Hematopoietic multipotent progenitor cell treated with erythropoietin and hydrocortisone succinate and interleukin-3 and kit ligand, for 8 days (in vitro differentiated cells): Measurements from ENCODE around the gene CADPS.

Source experiments
- DNase-seq: peaks from one replicate; pipeline ENCODE4 v3.0.0-alpha.2; 2015

Gene CADPS

DNA sequence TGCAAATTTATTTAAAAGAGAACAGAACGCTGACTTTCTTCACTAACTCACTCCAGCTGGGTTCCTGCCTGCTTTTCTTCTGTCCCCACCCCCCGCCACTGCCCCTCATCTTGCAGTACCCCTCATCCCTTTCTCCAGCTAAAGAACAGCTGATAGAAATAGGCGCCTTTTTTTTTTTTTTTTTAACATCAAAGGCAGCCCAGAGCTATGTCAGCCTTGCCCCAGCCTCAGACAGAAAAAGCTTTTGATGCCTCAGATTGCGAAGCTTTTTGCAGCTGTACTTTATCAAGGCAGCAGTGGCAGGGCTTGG, 1.8 kb downstream of the CADPS start:
- no peak for DNase-seq

DNA sequence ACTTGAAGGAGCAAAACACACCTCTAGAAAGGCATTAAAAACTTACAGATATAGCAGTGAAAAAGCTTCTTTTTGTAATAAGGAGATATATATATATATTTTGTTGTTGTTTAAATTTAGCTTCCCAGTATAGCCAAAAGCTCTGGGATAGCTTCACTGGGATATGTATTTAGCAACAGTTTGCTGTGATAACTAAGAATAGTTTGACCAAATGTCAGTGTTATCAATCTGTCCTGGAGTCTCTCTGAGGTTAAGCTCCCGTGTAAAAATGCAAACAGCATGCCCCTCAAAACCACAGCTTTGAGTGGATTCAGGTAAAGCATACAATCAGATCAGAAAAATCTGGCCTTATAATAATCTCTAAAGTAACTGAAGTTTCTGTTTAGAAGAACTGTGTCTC, 2.9 kb downstream of the CADPS start:
- DNase-seq: no peak

DNA sequence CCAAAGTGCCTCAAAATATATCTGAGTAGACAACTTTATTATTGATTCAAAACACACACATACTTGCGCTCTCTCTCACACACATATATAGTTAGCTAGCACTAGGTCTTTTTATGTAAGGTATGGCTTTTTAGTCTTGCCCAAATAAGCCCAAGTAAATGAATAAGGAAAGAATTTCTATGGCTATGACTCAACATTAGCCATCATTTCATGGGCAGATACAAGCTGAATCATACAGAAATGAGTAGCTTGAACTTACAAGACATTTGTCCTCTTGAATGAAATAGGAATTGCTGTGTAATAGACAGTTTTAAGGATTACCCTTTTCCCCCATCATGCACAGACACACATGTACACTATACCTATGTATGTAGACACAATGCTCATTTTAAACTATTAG, 4.9 kb downstream of the CADPS start:
- no peak for DNase-seq

DNA sequence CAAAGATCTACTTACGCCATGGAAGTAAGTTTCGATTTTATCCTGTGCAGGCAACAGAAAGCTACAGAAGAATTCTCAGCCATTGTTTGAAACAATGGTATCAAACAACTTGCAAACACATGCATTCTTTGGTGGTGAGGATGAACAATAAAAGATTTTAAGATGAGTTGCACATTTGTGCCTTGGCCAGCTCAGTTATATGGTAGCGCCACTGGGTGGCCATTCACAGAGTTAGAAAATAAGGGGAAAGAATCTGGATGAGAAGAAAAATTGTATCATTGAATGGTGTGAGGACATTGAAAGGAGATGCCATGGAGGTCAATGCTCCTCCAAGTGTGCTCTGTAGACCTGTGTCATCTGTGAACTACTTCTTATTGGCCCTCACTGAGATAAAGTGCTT, 11.6 kb downstream of the CADPS start:
- no peak for DNase-seq

DNA sequence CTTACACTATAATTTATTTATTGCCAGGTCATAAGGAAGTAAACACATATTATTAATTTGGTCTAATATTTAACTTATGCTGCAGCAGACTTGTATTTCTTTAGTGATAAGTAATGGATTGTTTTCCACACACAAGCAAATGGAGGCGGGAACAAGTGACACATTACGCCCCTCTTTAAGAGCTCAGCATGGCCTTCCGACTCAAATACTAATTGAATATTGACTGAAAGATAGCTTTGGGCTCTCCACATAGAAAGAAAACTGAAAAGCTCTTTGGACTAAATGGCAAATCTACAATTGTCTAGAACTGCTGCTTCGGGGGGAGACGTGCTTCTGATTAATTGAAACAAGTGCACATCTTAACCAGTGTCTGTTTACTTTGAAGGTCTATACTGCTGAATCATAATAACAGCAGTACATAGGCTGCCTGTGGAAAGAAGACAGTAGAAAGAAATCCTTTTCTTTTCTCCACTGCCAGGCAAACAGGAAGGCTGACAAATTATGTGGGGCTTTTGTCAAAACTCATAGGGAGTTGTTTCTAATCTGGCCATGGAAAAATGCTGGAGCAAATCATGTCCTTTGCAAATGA, 15.9 kb downstream of the CADPS start:
- DNase-seq: no peak

DNA sequence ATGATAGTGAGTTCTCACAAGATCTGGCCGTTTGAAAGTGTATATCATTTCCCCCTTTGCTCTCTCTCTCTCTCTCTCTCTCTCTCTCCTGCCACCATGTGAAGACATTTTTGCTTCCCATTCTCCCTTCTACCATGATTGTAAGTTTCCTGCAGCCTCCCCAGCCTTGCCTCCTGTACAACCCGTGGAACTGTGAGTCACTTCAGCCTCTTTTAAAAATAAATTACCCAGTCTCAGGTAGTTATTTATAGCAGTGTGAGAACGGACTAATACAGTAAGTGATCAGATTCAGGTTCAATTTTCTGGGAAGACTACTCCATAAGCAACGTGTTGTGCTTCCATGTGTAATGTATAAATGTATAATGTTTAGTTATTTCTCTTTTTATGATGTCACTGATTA, 29.2 kb downstream of the CADPS start:
- DNase-seq: no peak

DNA sequence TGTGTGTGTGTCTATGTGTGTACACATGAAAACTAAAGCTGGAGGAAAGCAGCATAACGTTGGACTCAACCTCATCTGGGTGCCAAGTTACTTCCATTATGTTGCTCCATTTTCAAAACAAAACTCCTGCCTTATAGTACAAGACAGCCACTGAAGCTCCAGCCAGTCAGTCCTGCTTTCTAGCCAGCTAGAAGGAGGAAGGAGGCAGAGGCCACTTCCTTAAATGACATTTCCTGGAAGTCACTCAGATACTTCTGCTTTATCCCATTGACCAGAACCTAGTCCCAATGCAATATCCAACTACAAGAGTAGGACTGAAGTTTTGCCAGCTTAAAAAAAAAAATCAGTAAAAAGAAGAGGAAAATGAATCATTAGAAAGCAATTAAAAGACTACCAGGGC, 31.7 kb downstream of the CADPS start:
- DNase-seq: no peak

DNA sequence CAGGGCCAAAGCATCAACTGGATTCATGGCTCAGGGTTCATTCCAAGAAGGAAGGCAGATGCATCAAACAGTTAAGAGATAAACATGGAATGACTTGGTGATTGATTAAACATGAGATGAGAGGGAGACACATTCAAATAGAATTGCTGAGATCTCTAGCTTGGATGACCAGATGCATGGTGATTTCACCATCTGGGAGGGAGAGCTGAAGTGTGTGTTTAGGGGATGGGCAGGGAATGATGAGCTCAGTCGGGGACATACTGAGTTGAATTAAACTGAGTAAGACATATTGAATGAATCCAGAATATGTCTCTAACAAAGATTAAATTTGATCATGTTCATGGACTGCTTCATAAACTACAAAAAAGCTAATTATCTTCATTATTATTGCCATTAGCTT, 35.5 kb downstream of the CADPS start:
- no peak for DNase-seq

DNA sequence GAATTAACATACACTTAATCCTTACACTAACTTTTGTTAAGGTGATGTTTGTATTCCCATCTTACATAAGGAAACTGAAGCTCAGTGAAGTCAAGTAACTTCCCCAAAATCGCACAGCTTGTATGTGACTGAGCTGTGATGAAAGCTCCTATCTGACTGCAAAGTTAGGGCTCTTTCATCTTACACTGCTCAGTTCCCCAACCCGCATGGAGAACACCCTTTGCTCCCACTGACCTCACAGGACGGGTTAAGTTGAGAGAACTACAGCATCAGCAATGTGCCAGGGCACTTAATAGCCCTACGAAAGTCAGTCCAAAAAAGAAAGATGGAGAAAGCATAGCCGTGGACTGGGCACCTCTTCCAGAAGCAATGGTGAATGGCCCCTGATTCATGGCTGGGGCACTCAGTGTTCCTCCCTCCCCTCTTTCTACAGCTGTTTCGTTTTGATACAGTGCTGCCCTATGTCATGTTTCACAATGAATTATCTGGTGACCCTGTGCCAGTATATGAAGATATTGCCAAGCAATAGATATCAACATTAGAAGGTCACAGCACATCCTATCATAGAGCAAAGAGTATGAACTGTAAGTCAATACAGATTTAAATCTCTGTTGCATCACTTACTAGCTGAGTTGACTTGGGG, 38.0 kb downstream of the CADPS start:
- DNase-seq: no peak

DNA sequence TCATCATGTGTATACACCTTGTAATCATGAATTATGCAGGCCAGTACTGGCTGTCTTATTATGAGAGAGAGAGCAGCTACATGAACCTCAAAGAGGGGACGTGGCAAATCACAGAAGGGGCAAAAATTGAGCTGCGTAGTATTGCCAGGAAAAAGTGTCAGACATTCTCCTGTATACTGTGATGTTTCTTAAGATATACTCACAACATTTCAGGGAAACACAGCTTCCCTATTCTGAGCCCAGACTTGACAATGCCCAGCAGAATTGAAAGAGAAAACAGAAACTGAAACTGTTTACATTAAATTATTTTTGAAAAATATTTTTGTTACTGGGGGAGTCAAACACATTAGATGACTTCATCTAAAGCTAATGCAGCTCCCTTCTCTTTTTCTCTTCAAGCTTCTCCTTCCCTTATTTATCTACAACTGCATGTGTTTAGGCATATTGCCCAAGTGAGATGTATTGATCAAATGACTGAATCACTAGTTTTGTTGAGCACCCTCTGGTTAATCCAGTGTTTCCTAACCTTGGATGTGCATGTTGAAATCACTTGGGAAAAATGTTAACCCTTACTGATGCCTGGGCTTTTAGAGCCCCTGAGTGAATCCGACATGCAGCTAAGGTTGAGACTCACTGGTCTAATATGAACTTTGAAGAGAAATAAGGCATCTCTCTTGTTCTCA, 39.5 kb downstream of the CADPS start:
- no peak for DNase-seq

DNA sequence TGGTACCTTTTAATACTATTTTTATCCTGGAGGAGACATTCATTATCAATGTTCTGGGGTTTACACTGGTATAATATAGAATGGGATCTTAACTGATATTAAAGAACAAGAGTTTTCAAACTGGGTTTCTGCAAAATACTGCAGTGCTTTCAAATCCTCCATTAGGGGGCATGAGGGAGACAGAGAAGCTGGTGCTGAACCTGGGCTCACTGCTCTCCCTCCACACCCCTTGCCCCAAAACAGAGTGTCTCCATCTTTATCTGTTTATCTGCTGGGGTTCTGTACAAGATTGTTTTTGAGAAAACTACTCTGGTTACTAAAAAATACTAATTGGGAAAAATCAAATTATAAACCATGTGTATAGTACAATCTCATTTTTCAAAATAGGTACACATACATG, 41.7 kb downstream of the CADPS start:
- no peak for DNase-seq

DNA sequence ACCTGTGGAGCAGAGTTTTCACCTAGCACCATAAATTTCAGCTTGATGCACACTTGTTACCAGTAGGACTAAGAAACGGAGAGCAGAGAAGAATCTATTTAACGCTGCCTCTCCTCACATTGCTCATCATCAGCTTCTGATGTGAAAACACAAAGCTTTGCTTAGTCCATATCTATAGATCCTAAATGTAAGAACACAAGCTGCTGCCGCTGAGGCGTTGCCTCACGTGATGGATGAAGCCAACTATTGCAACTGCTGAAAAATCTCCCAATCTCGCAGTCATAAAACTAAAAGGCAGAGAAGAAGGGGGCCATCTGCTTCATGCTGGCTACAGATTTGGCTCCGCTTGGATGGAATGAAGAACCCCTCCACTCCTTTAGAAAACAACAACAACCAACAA, 42.7 kb downstream of the CADPS start:
- no peak for DNase-seq

DNA sequence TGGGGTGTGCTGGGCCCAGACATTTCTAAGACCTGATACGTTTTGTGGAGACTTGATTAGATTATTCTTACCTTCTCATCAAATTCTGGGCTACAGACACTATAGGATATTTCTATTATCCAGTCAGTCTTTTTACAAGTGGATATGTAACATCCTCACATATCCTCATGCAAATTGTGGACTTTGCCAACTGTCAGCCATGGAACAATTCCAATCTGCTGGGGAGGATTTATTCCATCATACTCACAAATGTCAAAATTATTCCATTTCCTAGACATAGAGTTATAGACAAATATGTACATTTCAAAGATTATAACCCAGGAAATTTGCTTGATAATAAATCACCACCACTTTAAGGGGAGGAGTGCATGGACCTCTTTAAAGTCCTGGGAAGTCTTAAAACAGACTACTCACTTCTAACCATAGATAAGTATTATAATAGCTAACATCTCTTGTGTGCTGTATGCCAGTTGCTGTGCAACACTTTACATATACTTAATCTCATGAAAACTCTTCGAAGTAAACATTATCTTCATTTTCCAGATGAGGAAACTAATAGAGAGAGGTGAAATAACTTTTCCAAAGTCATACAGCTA, 44.4 kb downstream of the CADPS start:
- DNase-seq: no peak

DNA sequence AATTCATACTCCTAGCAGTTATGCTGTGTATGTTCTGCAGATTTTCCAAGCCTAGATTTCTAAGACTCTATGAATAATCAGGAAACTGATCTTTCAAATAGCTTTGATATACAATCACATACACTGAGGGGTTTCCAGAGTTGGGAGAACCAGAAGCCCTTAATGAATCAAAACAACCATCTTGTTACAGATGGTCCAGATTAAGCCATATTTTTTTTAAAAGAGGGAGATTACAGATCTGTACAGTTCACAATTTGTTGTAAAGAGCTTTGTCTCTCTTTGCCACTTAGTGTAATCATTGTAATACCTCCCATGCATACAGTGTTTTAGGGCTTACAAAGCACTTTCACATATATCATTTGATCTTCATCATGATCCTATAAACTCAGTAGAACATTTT, 47.7 kb downstream of the CADPS start:
- DNase-seq: no peak

DNA sequence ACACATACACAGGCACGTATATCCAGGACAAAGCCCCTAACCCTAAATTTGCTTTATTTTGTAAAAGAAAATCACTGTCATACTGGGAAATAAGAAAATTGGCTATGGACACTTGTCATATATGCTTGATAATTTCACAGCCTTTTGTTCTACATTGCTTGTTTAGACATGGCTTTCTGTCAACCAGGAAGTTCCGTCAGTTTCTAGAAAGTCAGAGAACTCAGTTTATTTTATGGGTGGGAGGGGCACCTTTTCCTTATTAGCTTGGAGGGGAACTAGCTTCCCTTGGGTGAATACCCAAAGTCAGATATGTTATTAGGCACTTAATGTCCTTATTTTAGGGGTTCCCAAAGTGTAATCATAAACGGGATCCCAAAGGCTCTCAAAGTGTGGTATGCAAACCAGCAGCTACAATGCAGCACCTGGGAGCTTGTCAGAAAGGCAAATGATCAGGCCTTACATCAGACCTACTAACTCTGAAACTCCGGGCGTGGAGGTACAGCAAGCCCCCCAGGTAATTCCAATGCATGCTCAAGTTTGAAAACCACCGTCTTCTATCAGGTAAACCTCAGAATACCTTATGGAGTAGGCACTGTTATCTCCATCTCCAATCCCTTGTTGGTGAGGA, 50.1 kb downstream of the CADPS start:
- DNase-seq: no peak

DNA sequence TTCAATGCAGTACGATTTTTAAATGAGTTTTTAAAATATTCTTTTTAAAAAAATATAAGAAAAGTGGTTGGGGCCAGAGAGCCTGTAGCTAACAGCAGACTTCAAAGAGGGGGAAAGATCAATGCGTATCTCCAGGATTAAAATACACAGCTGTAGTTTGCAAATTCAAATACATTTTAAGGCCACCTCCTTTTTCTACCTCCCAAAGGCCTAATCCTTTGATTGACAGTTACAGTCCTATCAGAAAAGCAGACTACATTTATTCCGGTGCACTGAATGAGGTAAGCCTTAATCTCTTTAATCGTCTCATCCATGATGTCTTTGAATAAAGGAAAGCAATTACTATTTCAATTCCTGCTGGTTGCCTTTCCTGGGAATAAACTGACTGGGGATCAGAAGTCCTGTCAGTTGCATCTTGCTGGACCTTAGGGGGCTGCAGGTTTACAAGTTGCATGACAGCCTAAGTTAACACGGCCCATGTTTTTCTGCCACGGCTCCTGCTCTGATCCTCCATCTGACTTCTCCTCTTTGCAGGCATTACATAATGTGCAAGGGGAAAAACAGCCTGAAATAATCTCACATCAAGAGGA, 51.7 kb downstream of the CADPS start:
- DNase-seq: no peak

DNA sequence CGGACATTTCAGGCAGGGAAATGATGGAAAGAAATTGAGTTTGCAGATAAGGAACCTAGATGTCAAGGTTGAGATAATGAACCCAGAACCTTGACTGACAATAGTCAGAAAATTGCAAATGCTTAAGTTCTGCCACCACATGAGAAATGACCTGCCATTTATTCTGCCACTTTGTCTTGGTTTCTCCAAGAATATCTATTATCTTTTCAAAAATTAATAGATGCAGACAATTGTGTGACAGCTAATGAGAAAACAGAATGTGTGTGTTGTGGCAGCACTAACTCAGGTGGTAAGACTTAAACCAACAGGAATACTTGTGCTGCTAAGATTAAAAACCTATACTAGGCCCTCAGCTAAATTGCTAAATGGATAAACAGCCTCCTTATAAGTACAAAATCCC, 52.3 kb downstream of the CADPS start:
- DNase-seq: no peak

DNA sequence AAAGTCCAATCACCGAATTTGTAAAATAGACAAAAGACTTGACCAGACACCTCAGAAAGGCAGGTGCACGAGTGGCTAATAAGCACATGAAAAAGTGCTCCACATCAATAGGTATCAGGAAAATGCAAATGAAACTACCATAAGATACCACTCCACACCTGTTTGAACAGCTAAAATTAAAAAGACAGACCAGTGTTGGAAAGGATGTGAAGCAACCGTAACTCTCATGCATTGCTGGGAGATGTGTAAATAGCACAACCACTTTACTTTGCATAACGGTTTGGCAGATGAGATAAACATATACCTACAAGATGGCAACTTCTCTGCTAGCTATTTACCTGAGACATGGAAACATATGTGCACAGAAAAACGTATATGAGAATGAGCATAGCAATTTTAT, 56.9 kb downstream of the CADPS start:
- DNase-seq: no peak

DNA sequence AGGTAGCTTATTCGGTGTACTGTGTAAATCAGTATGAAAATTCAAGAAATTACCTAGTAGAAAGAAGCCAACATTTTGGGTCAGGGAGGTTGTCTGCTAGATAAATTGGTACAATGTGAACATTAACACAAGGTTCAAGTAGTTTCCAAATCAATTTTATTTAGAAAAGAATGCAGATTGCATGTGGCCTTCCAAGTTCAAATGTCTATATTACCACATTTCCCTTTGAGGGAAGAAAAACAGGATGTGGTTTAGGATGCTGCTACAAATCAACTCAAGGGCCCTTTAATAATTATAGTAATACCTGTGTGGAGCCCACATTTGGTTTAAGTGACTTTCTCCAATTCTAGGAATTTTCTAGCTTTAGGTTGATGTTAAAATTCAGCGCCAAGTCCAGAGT, 57.5 kb downstream of the CADPS start:
- DNase-seq: no peak

DNA sequence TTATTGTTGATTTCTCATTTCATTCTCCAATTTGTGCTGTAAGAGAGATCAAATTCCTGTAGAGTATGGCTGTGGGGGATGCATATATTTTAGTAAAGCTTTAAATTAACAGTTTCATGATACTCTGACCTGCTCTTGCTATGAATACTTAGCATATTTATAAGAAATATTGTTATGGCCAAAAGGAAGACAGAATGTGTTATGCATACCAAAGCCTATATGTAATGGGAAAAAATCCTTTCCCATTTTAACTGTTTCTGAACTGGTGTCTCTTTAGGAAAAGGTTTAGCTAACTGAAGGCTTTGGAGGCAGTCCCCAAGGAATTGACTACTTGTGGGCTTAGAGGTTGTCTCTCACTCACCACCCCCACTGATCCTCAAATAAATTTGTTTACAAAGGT, 59.2 kb downstream of the CADPS start:
- no peak for DNase-seq

DNA sequence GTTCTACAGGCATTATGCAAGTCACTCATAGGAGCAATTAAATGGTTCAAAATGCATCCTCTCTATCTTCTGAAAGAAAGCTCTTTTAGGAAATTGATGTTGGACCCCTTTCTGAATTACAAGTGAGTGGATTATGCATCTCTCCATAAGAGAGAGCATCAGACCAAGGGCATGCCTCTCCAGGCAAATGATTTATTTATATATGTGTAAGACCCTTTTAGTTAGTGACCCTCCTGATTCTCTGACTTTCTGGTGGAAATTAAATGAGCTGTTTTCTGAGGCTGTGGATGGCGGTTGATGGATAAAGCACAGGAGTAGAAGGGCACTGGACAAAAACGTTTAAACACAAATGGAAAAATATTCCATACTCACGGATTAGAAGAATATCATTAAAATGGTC, 62.6 kb downstream of the CADPS start:
- no peak for DNase-seq

DNA sequence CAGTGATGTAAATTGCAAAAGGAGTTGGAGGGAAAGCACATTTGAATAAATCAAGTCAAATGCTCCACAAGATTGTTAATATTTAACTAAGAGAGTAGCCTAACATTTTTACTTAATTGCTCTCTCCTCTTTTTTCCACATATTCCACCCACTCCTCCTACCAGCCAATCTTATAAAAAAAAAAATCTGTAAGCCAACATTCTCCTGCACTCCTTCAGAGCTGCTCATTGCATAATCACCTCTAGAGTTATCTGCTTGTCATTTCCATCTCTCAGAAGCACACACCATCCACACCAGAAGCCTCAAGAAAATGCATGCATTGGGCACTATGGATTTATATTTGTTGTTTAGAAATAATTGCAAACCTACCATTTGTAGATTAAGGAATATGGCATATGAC, 64.1 kb downstream of the CADPS start:
- no peak for DNase-seq

DNA sequence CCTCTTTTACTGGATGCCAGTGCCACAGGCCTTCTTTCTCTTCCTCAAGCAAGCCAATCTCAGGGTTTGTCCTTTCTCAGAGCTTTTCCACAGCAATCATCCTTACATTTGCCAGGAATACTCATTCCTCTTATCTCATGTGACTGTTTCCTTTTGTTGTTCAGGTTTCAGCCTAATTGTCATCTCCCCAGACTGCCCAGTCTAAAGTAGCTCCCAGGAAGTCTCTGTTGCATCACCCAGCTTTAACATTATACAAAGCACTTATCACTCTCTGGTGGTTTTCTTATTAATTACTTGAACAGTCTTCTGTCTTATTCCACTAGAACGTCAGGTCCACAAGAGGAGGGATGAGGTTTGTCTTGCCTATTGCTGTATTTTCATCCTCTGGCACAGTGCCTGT, 65.8 kb downstream of the CADPS start:
- DNase-seq: no peak
